ENCODE data around the gene HOXD9.

- TF ChIP-seq CTCF (IDR thresholded peaks at IDR 0.05), result no peak
- TF ChIP-seq EP300 (IDR thresholded peaks at IDR 0.05), result no peak
- no peak for TF ChIP-seq POLR2A (IDR thresholded peaks at IDR 0.05)
- TF ChIP-seq POLR2AphosphoS5 (IDR thresholded peaks at IDR 0.05), result no peak
These were observed 23.3 kb upstream of the HOXD9 start for GRCh38 chr2:176099159-176099727.
